Measurements from ENCODE around the gene C16orf86. TPM values are rescaled to one million over a fixed set of nuclear protein-coding genes. Genes with fewer than 3 reads are reported as not detected.

The C16orf86 gene
- total RNA-seq, 1 experiment from 2014 or later, result 0.34 TPM

GRCh38 chr16:67632415-67633172, 34.0 kb upstream of the C16orf86 start:
- Mint-ChIP-seq H3K4me3 (ENCODE audit: unreplicated experiment) (no peak overlapping the region), H3K9me3 (ENCODE audit: unreplicated experiment) (no peaks in the 10 kb centered on the region), H3K27ac (ENCODE audit: unreplicated experiment) (no peak overlapping the region), H3K27me3 (ENCODE audit: insufficient read depth, unreplicated experiment) (no peaks in the 10 kb centered on the region), H3K36me3 (ENCODE audit: insufficient read depth, unreplicated experiment) (peaks cover 95% of the 10 kb centered on the region), H3K4me1 (ENCODE audit: low read depth, unreplicated experiment) (no peaks in the 10 kb centered on the region)
- no TSS peak for BruUV-seq (replicated peaks)
- H3K9me3 ChIP-seq, result no peaks in the 10 kb centered on the region
- CTCF ChIA-PET, result interaction anchor here (0.6 to 1.0 kb wide), 4 partner anchors 39 to 119 kb away, joined by 3 to 5 read pairs (median 4); partner anchors contain the start of gene CTCF
- no peak for DNase-seq
- intact Hi-C loops (cut with micrococcal nuclease; ENCODE audit: unreplicated experiment), result no loop called here
- peaks cover 6% of the 10 kb centered on the region for H3K36me3 ChIP-seq (ENCODE audit: control insufficient read depth, insufficient read depth, low read length)
- POLR2A ChIA-PET, result no interaction called here
- H3K27me3 ChIP-seq (replicated peaks; ENCODE audit: control insufficient read depth, insufficient read depth, low read length), result no peaks in the 10 kb centered on the region
- H3K4me3 ChIP-seq (ENCODE audit: low read depth, low read length), result no peak overlapping the region
- no peaks in the 10 kb centered on the region for H3K4me1 ChIP-seq
- TF ChIP-seq CTCF (IDR thresholded peaks at IDR 0.05; ENCODE audit: insufficient read depth in 1 of 2, low read depth in 1 of 2, low read length in 1 of 2, severe bottlenecking in 1 of 2, unreplicated experiment in 1 of 2), result no peak

- Histone ChIP-seq H3K36me3 (ENCODE audit: control insufficient read depth, insufficient read depth, low read length) (peaks cover 3% of the 10 kb centered on the region; the same call in 1 of the 2 replicates), H3K27me3 (replicated peaks; ENCODE audit: control insufficient read depth, insufficient read depth, low read length) (no peaks in the 10 kb centered on the region), H3K4me3 (ENCODE audit: low read depth, low read length) (no peak overlapping the region), H3K9me3 (no peaks in the 10 kb centered on the region), H3K4me1 (no peaks in the 10 kb centered on the region)
- POLR2A ChIA-PET, result no interaction called here
- H3K36me3 Mint-ChIP-seq (ENCODE audit: insufficient read depth, unreplicated experiment), result peaks cover 85% of the 10 kb centered on the region
- TF ChIP-seq CTCF (IDR thresholded peaks at IDR 0.05; ENCODE audit: insufficient read depth in 1 of 2, low read depth in 1 of 2, low read length in 1 of 2, severe bottlenecking in 1 of 2, unreplicated experiment in 1 of 2), result no peak
- intact Hi-C loops (cut with micrococcal nuclease; ENCODE audit: unreplicated experiment), result no loop called here
- no peaks in the 10 kb centered on the region for H3K9me3 Mint-ChIP-seq (ENCODE audit: unreplicated experiment)
- DNase-seq, result no peak
- CTCF ChIA-PET, result no interaction called here
- H3K4me3 Mint-ChIP-seq (ENCODE audit: unreplicated experiment), result no peak overlapping the region
- BruUV-seq (replicated peaks), result no TSS peak
- H3K4me1 Mint-ChIP-seq (ENCODE audit: low read depth, unreplicated experiment), result no peaks in the 10 kb centered on the region
- H3K27ac Mint-ChIP-seq (ENCODE audit: unreplicated experiment), result no peak overlapping the region
- H3K27me3 Mint-ChIP-seq (ENCODE audit: insufficient read depth, unreplicated experiment), result no peaks in the 10 kb centered on the region
Measured at GRCh38 chr16:67636713-67637112, 29.9 kb upstream of the C16orf86 start.

GRCh38 chr16:67637625-67638024, 29.0 kb upstream of the C16orf86 start:
- Histone ChIP-seq H3K9me3 (no peaks in the 10 kb centered on the region), H3K4me1 (no peaks in the 10 kb centered on the region), H3K27me3 (replicated peaks; ENCODE audit: control insufficient read depth, insufficient read depth, low read length) (no peaks in the 10 kb centered on the region), H3K36me3 (ENCODE audit: control insufficient read depth, insufficient read depth, low read length) (peaks cover 3% of the 10 kb centered on the region; the same call in 1 of the 2 replicates), H3K4me3 (ENCODE audit: low read depth, low read length) (no peak overlapping the region)
- CTCF ChIA-PET, result no interaction called here
- H3K27ac Mint-ChIP-seq (ENCODE audit: unreplicated experiment), result no peak overlapping the region
- H3K9me3 Mint-ChIP-seq (ENCODE audit: unreplicated experiment), result no peaks in the 10 kb centered on the region
- H3K36me3 Mint-ChIP-seq (ENCODE audit: insufficient read depth, unreplicated experiment), result peaks cover 85% of the 10 kb centered on the region
- intact Hi-C loops (cut with micrococcal nuclease; ENCODE audit: unreplicated experiment), result no loop called here
- no peaks in the 10 kb centered on the region for H3K27me3 Mint-ChIP-seq (ENCODE audit: insufficient read depth, unreplicated experiment)
- no TSS peak for BruUV-seq (replicated peaks)
- no peak for TF ChIP-seq CTCF (IDR thresholded peaks at IDR 0.05; ENCODE audit: insufficient read depth in 1 of 2, low read depth in 1 of 2, low read length in 1 of 2, severe bottlenecking in 1 of 2, unreplicated experiment in 1 of 2)
- POLR2A ChIA-PET, result interaction anchor here (0.6 kb wide), 1 partner anchor 54 kb away, joined by 4 read pairs; no protein-coding TSS in a partner anchor
- no peaks in the 10 kb centered on the region for H3K4me1 Mint-ChIP-seq (ENCODE audit: low read depth, unreplicated experiment)
- no peak for DNase-seq
- no peak overlapping the region for H3K4me3 Mint-ChIP-seq (ENCODE audit: unreplicated experiment)
